Activated B cell treated with CpG ODN at 0.5 μM for 24 hours (primary cell): ENCODE data around the gene MBOAT1. TPM values are rescaled to one million over a fixed set of nuclear protein-coding genes. Genes with fewer than 3 reads are reported as not detected.

Experiments
- ATAC-seq: fragments of 200-7000 bp; cut with Tn5 transposase; one replicate; pipeline ENCODE4 v1.10.0; 2021; ENCODE audit warnings: low read depth, mild to moderate bottlenecking, moderate library complexity
- CTCF ChIA-PET: fragments of 350-600 bp; sonication (Branson Sonifier 250); formaldehyde crosslinking; loops from one replicate; lab custom pipeline; 2021; ENCODE audit warnings: antibody characterized with exemption; lab: Charles Lee
- POLR2A ChIA-PET: fragments of 350-600 bp; sonication (Branson Sonifier 250); formaldehyde crosslinking; loops from one replicate; lab custom pipeline; 2021; ENCODE audit warnings: antibody characterized with exemption; lab: Charles Lee
- DNase-seq: peaks from one replicate; pipeline ENCODE4 v3.0.0; 2022
- H3K27ac Mint-ChIP-seq: one replicate; pipeline ENCODE4 v1.8.0; 2020; ENCODE audit warnings: mixed read lengths
- H3K27me3 Mint-ChIP-seq: one replicate; pipeline ENCODE4 v1.8.0; 2021; ENCODE audit warnings: mixed read lengths
- H3K36me3 Mint-ChIP-seq: one replicate; pipeline ENCODE4 v1.8.0; 2021; ENCODE audit warnings: low read depth, mixed read lengths
- H3K4me1 Mint-ChIP-seq: one replicate; pipeline ENCODE4 v1.8.0; 2021; ENCODE audit warnings: mixed read lengths
- H3K4me3 Mint-ChIP-seq: one replicate; pipeline ENCODE4 v1.8.0; 2020; ENCODE audit warnings: mild to moderate bottlenecking, mixed read lengths
- H3K9me3 Mint-ChIP-seq: one replicate; pipeline ENCODE4 v1.8.0; 2020; ENCODE audit warnings: mixed read lengths
- intact Hi-C: fragments of 100-400 bp; cut with micrococcal nuclease; formaldehyde crosslinking; loops from one replicate; pipeline ENCODE4 v1.15.1; 2024
- total RNA-seq: library from RNA; stranded (reverse); gene quantifications from 2 replicates; pipeline ENCODE4 v1.2.3, GENCODE V29; 2022
- TF ChIP-seq, protein P1 (sequence below): fragments of 200-600 bp; IDR thresholded peaks from one replicate; pipeline ENCODE4 v1.8.0; 2022; ENCODE audit warnings: antibody characterized with exemption, mild to moderate bottlenecking

Gene MBOAT1
- total RNA-seq, 1 donor from 2014 or later = 3.7 TPM

DNA sequence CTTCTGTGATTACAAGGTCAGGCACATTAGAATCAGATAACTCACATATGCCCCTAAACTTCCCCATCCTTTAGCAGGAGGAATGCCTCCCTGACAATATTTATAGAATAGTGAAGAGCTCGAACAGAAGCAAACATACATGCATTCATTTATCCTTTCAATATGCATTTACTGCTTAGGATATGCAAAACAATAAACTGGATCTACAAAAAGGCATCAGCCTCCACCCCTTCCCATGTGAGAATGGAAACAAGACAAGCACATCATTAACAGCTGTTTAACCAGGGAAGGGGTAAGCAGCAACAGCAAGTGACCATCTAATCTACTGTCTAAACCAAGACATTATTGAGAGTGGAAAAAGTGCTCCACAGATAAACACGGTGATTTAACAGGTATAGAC is 107.6 kb downstream of the MBOAT1 start:
- no peaks in the 10 kb centered on the region for H3K27me3 Mint-ChIP-seq
- DNase-seq = no peak
- H3K4me1 Mint-ChIP-seq = no peaks in the 10 kb centered on the region
- POLR2A ChIA-PET = no interaction called here
- no peak overlapping the region for H3K27ac Mint-ChIP-seq
- TF ChIP-seq, protein P1, sequence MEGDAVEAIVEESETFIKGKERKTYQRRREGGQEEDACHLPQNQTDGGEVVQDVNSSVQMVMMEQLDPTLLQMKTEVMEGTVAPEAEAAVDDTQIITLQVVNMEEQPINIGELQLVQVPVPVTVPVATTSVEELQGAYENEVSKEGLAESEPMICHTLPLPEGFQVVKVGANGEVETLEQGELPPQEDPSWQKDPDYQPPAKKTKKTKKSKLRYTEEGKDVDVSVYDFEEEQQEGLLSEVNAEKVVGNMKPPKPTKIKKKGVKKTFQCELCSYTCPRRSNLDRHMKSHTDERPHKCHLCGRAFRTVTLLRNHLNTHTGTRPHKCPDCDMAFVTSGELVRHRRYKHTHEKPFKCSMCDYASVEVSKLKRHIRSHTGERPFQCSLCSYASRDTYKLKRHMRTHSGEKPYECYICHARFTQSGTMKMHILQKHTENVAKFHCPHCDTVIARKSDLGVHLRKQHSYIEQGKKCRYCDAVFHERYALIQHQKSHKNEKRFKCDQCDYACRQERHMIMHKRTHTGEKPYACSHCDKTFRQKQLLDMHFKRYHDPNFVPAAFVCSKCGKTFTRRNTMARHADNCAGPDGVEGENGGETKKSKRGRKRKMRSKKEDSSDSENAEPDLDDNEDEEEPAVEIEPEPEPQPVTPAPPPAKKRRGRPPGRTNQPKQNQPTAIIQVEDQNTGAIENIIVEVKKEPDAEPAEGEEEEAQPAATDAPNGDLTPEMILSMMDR = no peak
- no peak for ATAC-seq
- H3K9me3 Mint-ChIP-seq = no peaks in the 10 kb centered on the region
- CTCF ChIA-PET = interaction anchor here (1.9 kb wide), 1 partner anchor 22 kb away, joined by 4 read pairs; no protein-coding TSS in a partner anchor
- peaks cover 19% of the 10 kb centered on the region for H3K36me3 Mint-ChIP-seq
- intact Hi-C loops = no loop called here
- no peak overlapping the region for H3K4me3 Mint-ChIP-seq

DNA sequence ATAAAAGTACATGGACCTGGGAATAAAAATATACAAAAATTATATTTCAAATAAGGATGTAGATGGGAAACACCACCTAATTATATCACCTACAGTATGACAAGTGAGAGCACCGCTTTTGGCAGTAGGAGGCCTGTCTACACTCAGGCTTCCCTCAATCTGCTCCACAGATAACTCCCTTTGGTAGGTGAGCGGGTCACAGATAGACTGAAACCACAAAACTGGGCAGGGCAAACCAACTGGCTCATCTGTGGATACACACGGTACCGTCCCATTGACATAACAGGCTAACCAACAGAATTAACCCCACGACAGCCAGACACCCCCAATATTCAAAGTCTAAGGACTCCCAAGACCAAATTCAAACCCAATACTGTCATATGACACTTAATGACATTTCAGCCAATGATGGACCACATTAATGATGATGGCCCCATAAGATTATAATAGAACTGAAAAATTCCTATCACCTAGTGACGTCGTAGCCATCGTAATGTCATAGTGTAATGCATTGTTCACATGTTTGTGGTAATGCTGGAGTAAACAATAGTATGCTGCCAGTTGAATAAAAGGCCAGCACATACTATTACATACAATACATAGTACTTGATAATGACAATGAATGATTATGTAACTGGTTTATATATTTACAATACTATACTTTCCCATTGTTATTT is 109.7 kb downstream of the MBOAT1 start:
- ChIA-PET CTCF (no interaction called here), POLR2A (no interaction called here)
- no peaks in the 10 kb centered on the region for H3K27me3 Mint-ChIP-seq
- ATAC-seq (no peak), DNase-seq (no peak)
- no peak overlapping the region for H3K27ac Mint-ChIP-seq
- TF ChIP-seq, protein P1 = no peak
- peaks cover 10% of the 10 kb centered on the region for H3K36me3 Mint-ChIP-seq
- H3K4me3 Mint-ChIP-seq = no peak overlapping the region
- H3K4me1 Mint-ChIP-seq = no peaks in the 10 kb centered on the region
- intact Hi-C loops = no loop called here
- H3K9me3 Mint-ChIP-seq = no peaks in the 10 kb centered on the region

DNA sequence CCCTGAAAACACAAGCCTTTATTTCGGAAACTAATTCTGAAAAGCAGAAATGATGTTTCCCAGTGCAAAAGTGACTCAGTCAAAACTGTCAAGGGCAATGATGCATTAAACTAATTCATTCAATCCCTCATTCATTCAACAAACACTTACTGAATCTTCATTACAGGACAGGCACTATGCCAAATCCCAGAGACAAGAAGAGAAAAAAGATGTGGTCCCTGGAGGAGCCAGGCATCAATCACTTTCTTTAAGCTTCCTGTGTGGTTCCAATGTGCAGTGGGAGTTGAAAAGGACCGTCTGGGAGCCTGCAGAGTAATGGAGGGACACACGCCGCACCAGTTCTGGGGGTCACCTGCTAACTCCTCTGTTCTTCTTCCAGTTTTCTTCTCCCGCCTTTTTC is 113.1 kb downstream of the MBOAT1 start:
- ChIA-PET POLR2A (no interaction called here), CTCF (no interaction called here)
- H3K4me1 Mint-ChIP-seq = no peaks in the 10 kb centered on the region
- no peaks in the 10 kb centered on the region for H3K27me3 Mint-ChIP-seq
- no peak overlapping the region for H3K4me3 Mint-ChIP-seq
- intact Hi-C loops = no loop called here
- H3K9me3 Mint-ChIP-seq = no peaks in the 10 kb centered on the region
- no peak for DNase-seq
- no peak for ATAC-seq
- H3K36me3 Mint-ChIP-seq = peaks cover 8% of the 10 kb centered on the region
- TF ChIP-seq, protein P1 = no peak
- H3K27ac Mint-ChIP-seq = no peak overlapping the region

DNA sequence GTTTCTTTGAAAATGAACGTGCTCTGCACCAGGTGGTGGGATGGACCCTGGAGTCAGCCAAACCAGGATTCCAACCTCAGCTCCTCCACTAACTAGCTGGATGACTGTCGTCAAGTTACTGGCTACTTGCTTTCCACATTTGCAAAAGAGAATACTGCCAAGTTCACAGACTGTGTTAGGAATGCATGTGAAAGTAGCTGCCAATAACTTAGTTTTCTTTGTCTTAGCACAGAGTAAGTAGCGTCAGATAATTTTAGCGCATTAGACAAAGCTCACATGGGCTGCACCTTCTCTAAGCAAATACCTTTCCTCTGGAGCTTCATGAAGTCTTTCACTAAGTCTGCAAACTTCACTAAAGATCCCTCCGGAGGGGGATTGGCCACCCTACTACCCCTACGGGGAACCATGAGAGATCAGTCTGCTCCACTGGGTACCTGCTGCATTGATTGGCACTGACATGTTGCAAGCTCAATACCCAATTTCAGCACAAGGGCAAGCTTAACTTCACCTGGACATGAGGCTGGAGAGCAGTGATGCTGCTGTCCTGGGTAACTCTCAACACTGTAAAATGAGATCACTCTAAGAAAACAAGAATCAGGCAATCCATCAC is 113.9 kb downstream of the MBOAT1 start:
- H3K4me1 Mint-ChIP-seq = no peaks in the 10 kb centered on the region
- no peak overlapping the region for H3K4me3 Mint-ChIP-seq
- intact Hi-C loops = no loop called here
- ATAC-seq (no peak), DNase-seq (no peak)
- ChIA-PET CTCF (no interaction called here), POLR2A (interaction anchor here (0.6 kb wide), 1 partner anchor 1706 kb away, joined by 5 read pairs; no protein-coding TSS in a partner anchor)
- no peaks in the 10 kb centered on the region for H3K9me3 Mint-ChIP-seq
- no peaks in the 10 kb centered on the region for H3K27me3 Mint-ChIP-seq
- peaks cover 8% of the 10 kb centered on the region for H3K36me3 Mint-ChIP-seq
- TF ChIP-seq, protein P1 = no peak
- no peak overlapping the region for H3K27ac Mint-ChIP-seq

DNA sequence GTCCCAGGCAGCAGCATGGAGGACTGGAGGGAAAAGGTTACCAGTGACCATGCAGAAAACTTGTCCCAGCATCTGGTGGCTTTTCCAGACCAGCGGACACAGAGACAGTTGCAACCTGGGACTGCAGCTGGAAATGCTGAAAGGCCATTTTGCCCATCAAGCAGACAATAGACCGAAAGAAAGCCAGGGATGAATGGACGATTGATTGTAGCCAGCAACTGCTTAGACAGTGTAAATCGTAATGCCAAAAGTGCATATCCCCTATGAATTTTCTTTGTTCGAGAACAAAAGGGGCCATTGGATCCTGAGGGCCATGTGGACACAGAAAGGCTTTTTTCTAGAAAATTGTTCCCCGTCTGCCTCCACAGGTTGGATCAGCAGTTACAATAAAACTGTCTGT is 115.7 kb downstream of the MBOAT1 start:
- H3K36me3 Mint-ChIP-seq = peaks cover 5% of the 10 kb centered on the region
- no peaks in the 10 kb centered on the region for H3K4me1 Mint-ChIP-seq
- POLR2A ChIA-PET = no interaction called here
- H3K4me3 Mint-ChIP-seq = no peak overlapping the region
- ATAC-seq = no peak
- TF ChIP-seq, protein P1 = no peak
- intact Hi-C loops = no loop called here
- CTCF ChIA-PET = no interaction called here
- H3K27ac Mint-ChIP-seq = no peak overlapping the region
- H3K9me3 Mint-ChIP-seq = no peaks in the 10 kb centered on the region
- no peak for DNase-seq
- no peaks in the 10 kb centered on the region for H3K27me3 Mint-ChIP-seq
